ENCODE results near the gene MBOAT2. TPM values are rescaled to one million over a fixed set of nuclear protein-coding genes. Genes with fewer than 3 reads are reported as not detected.

The MBOAT2 gene
- total and polyA plus RNA-seq, 11 donors, result 4.5 to 34.9 (median 16.1) TPM

GRCh38 chr2:9032536-9033255 is 29.2 kb upstream of the MBOAT2 start:
- Histone ChIP-seq H3K36me3 (no peaks in the 10 kb centered on the region), H3K27ac (no peak overlapping the region), H3K4me3 (no peak overlapping the region), H3K9me3 (peaks cover 0 to 3% (median 0%) of the 10 kb centered on the region in 12 donors), H3K4me1 (peaks cover 0 to 6% (median 0%) of the 10 kb centered on the region in 12 donors), H3K27me3 (peaks cover 0 to 3% (median 0%) of the 10 kb centered on the region in 9 donors)
- no peak for DNase-seq
- intact Hi-C loops (cut with DNase I), result no loop called here
- WGBS, 4 donors, result 68 to 78% (median 73%) methylated on average over 3 of the region's 3 CpGs
- TF ChIP-seq CTCF (IDR thresholded peaks at IDR 0.05) (no peak), POLR2A (IDR thresholded peaks at IDR 0.05) (no peak)
- no peak for ATAC-seq

GRCh38 chr2:9032121-9032520 is 28.6 kb upstream of the MBOAT2 start:
- Histone ChIP-seq H3K27ac (no peak overlapping the region), H3K27me3 (peaks cover 0 to 3% (median 0%) of the 10 kb centered on the region in 9 donors), H3K36me3 (no peaks in the 10 kb centered on the region), H3K4me3 (no peak overlapping the region), H3K4me1 (peaks cover 0 to 6% (median 0%) of the 10 kb centered on the region in 12 donors), H3K9me3 (no peaks in the 10 kb centered on the region)
- ATAC-seq (no peak), DNase-seq (no peak)
- intact Hi-C loops (cut with DNase I), result no loop called here
- 58 to 70% (median 65%) methylated on average over 6 of the region's 6 CpGs for WGBS, 4 donors
- TF ChIP-seq POLR2A (IDR thresholded peaks at IDR 0.05), result no peak
- TF ChIP-seq CTCF (IDR thresholded peaks at IDR 0.05), result no peak

- intact Hi-C loops (cut with DNase I), result no loop called here
- Histone ChIP-seq H3K27ac (no peak overlapping the region), H3K4me1 (peaks cover 0 to 6% (median 0%) of the 10 kb centered on the region in 12 donors), H3K4me3 (no peak overlapping the region), H3K9me3 (no peaks in the 10 kb centered on the region), H3K36me3 (no peaks in the 10 kb centered on the region), H3K27me3 (peaks cover 0 to 3% (median 0%) of the 10 kb centered on the region in 9 donors)
- ATAC-seq (no peak), DNase-seq (no peak)
- no peak for TF ChIP-seq POLR2A (IDR thresholded peaks at IDR 0.05)
- no peak for TF ChIP-seq CTCF (IDR thresholded peaks at IDR 0.05)
Observed at GRCh38 chr2:9031246-9031645, 27.8 kb upstream of the MBOAT2 start.

GRCh38 chr2:9030841-9031240 is 27.4 kb upstream of the MBOAT2 start:
- intact Hi-C loops (cut with DNase I), result no loop called here
- Histone ChIP-seq H3K27me3 (peaks cover 0 to 3% (median 0%) of the 10 kb centered on the region in 9 donors), H3K9me3 (no peaks in the 10 kb centered on the region), H3K4me1 (peaks cover 0 to 6% (median 0%) of the 10 kb centered on the region in 12 donors), H3K27ac (no peak overlapping the region), H3K4me3 (no peak overlapping the region), H3K36me3 (no peaks in the 10 kb centered on the region)
- TF ChIP-seq POLR2A (IDR thresholded peaks at IDR 0.05), result no peak
- no peak for TF ChIP-seq CTCF (IDR thresholded peaks at IDR 0.05)
- WGBS, 4 donors, result 20 to 47% (median 25%) methylated on average over 4 of the region's 4 CpGs
- DNase-seq, result no peak
- ATAC-seq, result no peak
